Stimulated activated CD8-positive, alpha-beta memory T cell treated with anti-CD3 and anti-CD28 coated beads, Interleukin-12 subunit alpha, Interleukin-12 subunit beta, amount 100 ng/mL, for 24 hours (primary cell): Measurements from ENCODE around the gene EGFLAM.
"Not testable (repeated sequence)": the region's sequence is repeated elsewhere in the genome, so short reads cannot be mapped to it uniquely, and the experiment has no call there.

Source experiments
- DNase-seq: peaks from one replicate; pipeline ENCODE4 v3.0.0-alpha.2; 2020; ENCODE audit errors: extremely low read depth

Gene EGFLAM

DNA sequence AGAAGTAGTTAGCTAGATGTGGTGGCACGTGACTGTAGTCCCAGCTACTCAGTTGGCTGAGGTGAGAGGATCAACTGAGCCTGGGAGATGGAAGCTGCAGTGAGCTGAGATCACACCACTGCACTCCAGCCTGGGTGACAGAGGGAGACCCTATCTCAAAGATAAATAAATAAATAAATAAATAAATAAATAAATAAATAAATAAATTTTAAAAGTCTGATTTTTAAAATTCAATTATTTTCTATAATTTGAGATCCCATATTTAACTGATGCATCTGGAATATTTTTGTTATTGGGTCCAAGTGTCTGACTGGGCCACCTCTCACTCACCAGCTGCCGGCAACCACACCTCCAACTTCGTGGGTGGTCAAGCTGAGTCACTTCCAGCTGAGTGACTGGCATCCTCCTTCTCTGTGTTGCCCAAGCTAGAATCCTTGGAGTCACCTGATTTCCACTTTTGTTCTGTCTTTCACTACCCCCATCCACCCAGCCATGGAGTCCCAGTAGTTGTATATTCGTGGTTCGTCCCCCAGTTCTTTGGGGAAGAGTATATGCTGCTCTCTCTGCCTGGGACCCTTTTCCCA, 70.9 kb downstream of the EGFLAM start:
- no peak for DNase-seq

DNA sequence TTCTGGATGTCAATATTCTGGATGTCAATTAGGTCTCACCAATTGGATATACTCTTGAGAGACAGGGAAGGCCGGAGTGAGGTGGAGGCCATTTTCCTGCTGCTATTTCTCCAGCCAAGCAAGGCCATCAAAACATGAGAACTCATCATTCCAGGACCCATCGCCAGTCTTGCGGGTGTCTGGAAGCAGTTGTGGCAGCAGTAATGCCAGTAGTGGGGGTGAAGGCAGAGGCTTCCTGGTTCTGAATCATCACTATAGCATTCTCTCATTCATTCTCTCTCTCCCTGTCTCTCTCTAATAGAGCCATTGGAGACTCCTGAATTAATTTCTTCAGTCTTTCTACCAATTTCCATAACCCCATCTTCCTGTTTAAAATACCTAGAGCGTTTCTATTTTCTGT, 71.8 kb downstream of the EGFLAM start:
- no peak for DNase-seq

DNA sequence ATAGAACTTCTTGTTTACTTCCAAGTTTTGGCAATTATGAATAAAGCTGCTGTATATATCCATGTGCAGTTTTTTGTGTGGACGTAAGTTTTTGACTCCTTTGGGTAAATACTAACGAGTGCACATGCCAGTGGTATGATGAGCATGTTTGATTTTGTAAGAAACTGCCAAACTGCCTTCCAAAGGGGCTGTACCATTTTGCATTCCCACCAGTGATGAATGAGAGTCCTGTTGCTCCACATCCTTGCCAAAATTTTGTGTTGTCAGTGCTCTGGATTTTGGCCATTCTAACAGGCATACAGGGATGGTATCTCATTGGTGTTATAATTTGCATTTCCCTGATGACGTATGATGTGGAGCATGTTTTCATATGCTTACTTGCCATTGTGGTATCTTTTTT, 73.5 kb downstream of the EGFLAM start:
- DNase-seq: no peak

DNA sequence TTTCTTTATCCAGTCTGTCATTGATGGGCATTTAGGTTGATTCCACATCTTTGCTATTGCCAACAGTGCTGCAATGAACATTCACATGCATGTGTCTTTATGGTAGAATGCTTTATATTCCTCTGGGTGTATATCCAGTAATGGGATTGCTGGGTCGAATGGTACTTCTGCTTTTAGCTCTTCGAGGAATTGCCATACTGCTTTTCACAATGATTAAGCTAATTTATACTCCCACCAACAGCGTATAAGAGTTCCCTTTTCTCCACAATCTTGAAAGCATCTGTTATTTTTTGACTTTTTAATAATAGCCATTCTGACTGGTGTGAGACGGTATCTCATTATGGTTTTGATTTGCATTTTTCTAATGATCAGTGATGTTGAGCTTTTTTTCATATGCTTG, 74.8 kb downstream of the EGFLAM start:
- DNase-seq: not testable (repeated sequence)

DNA sequence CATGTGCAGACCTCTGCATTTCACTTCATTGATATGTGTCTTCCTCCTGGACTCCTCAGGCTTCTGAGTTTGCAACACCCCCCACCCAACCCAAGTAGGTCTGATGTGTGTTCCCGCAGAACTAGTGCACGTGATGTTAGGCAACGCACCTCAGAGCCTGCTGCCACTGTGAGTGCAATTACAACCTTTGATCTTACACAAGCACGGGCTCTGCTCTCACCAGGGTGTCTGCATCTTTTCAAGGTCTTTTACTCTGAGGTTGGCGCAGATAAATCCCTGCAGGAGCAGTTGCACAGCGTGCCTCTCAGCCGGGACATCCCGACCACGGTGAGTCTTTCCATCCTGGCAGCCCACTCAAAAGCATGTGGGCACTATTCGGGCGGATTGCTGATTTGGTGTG, 80.1 kb downstream of the EGFLAM start:
- no peak for DNase-seq

DNA sequence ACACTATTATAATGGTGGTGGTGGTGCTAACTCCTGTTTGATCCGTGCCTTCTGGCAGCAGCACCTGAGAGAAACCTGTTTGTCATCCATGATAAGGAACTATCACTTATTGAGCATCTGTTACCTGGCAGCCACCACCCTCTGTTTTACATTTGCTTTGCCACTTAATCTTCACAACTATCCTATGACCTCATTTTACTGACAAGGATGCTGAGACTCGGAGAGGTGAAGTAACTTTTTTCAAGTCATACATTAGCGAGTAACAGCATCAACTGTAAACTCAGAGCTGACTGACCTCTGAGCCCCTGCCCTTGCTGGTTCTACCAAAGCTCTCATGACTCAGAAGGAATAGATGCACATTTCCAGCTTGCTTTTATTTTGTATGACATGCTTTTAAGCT, 81.1 kb downstream of the EGFLAM start:
- no peak for DNase-seq

DNA sequence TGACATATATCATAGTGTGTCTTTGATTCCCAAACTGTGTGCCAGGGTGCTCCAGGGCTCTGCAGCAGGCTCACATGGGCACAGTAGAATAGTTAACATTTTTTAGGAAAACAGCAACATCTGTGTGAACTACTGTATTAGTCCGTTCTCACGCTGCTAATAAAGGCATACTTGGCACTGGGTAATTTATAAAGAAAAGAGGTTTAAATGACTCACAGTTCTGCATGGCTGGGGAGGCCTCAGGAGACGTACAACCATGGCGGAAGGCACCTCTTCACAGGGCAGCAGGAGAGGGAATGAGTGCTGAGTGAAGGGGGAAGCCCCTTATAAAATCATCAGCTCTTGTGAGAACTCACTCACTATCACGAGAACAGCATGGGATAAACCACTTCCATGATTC, 82.7 kb downstream of the EGFLAM start:
- DNase-seq: no peak

DNA sequence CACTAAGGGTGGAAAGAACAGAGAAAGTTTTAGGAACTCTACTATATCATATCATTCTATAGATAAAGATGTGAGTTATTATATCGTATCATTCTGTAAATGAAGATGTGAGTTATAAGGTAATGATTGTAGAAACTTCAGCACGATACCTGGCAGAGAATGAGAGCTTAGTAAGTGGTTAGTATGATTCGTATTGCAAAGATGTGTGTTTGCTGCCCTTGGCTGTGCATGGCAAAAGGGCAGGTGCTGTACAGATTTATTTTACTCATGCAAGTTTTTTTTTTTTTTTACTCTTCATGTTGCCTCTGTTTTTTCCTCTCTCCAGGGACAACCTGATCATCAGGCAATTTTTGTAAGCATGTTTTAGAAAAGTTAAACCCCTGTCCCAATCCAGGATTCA, 83.3 kb downstream of the EGFLAM start:
- no peak for DNase-seq

DNA sequence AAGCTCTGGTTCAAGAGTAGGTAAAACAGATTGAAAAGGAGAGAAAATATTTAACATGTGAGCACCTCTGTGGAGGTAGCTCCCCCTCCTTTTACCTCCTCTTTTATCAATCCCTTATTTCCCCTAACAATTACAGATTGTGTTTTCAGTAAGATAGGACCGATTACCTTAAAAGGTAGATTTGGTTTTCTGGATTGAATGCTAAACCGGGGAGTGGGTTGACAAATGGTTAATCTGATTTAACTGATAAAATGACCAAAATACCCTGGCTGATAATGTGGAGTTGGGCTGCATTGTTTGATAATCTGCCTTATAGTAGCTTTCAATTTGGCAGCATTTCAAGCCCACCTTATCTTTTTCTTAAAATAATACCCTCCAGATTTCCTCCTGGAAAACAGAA, 83.9 kb downstream of the EGFLAM start:
- DNase-seq: no peak

DNA sequence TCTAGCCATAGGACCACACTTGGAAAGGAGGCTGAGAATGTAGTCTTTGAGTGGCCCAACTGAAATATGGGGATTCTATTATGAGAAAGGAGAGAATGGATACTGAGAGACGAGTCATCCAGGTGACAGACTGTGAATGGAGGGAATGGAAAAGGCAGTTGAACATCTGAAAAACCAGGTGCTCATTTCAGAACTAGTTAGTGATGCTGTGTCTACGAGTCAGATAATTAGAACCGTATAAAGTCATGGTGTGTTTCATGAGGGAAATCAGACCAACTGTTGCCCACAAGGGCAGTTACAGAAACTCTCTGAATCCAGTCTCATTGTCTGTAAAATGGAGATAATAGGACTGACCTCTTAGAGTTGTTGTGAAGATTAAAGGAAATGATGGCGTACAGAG, 86.5 kb downstream of the EGFLAM start:
- DNase-seq: no peak

DNA sequence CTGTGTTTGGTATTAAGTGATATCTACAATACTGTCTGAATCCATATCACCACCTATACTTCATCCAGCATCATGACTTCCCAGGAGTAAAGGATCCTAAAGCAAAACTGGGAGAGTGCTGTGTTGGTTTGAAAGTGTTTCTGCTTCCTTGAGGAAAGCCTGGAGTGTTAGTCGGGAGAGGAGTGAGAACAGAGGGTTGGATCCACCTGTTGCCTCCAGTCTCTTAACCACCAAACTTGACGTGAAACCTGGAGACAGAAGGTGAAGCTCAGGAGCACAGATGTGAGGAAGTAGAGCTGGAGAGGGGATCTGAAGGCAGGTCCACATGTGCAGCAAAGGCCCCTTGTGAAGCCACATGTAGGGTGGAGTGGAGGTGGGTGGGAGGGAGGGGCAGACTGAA, 88.2 kb downstream of the EGFLAM start:
- no peak for DNase-seq

DNA sequence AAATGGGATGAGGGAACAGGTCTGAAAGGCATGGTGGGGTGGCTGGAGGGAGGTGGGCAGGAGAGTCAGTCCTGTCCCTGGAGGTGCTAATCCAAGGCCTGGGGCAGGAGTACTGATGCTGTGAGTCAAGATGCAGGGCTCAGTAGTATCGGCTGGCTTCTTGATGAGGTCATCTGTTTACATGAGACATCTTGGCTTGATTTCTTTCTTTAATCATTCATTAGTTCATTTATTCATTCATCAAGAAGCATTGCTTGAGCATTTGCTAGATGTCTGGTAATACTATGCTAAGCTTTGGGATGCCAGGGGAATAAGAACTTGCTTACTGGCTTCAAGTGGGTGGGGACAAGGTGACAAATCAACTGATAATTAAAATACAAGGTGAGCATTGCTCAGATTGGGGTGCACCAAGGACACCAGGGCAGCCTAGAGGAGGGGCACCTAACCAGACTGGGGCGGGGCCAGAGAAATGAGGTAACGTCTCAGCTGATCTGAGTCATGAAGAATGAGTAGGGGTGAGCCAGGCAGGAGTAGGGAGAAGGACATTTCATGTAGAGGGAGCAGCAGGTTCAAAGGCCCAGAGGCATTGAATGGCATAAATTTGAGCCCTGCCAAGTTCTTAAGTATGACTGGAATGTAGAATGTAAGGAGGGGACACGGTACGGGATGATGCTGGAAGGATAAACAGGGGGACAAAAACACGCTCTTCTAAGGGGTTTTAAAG, 88.8 kb downstream of the EGFLAM start:
- DNase-seq: no peak

DNA sequence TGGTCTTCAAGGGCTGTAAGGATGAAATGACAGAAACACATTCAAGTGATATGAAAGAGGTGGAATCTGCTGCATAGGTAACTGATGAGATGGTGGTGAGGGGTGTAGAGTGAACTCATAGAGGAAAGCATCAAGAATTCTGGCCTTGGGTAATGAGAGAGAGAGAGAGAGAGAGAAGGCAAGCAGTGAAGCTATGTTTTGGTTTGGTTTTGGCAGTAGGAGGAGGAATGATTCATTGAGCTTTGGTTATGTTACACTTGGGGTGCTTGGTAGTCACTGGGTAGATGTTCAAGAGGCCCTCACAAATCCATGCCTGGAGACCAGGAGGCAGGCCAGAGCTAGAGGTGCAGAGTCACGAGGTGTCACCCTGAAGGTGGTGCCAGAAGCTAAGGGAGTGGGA, 89.5 kb downstream of the EGFLAM start:
- DNase-seq: no peak

DNA sequence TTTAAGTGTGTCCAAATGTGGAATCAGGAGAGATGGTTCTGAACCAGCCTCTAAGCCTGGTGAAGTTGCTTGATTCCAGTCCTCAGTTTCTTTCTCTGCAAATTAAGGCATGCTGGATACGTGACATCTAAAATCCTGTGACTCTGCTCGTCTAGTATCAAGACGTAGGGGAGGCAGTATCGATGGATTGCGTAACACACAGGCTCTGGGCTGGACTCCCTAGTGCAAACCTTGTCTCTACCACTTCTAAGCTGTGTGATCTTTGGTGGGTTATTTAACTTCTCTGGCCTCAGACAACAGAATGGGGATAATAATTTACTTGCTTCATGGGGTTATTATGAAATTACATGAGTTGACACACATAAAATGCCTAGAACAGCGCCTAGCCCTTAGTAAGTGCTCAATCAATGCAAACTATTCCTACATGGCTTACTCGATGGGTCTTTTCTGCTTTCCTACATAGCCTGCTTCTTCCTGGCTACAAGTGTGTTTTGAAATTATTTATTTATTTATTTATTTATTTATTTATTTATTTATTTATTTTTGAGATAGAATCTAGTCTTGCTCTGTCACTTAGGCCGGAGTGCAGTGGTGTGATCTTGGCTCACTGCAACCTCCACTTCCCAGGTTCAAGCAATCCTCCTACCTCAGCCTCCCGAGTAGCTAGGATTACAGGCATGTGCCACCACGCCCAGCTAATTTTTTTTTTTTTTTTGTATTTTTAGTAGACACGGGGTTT, 102.1 kb downstream of the EGFLAM start:
- DNase-seq: no peak

DNA sequence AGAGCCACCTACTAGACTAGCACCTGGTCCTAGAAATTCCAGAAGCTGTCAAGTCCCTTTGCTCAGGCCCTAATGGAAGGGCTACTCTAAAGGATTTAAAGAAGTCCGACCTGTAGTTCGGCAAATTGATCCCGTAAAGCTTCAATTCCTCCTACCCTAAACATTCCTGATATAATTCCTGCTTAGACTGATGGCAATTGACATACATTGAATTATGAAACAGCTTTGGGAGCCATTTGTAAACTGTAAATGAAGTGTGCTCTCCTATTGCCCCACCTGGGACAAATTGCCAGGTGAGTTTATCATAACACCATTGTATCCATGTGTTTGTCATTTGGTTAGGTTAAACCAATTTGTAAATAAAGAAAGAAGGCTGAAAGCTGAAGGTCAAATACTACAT, 104.4 kb downstream of the EGFLAM start:
- no peak for DNase-seq

DNA sequence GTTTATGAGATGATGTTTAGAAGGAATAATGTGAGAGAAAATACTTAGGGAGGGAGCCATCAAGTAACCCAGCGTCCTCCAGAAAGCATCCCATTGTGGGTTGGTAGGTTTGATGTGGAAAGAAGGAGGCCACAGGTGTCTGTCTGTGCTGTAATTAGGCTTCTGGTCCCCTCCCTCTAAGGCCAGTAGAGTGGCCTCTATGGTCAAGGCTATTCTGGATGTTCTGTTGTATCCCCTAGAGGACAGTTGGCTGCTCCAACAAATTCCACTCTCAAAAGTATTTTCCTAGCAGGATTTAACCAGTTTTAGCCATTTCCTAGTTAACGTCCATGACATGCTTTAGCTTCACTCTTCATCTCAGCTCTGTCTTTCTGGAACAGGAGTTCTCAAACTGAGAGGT, 106.5 kb downstream of the EGFLAM start:
- no peak for DNase-seq

DNA sequence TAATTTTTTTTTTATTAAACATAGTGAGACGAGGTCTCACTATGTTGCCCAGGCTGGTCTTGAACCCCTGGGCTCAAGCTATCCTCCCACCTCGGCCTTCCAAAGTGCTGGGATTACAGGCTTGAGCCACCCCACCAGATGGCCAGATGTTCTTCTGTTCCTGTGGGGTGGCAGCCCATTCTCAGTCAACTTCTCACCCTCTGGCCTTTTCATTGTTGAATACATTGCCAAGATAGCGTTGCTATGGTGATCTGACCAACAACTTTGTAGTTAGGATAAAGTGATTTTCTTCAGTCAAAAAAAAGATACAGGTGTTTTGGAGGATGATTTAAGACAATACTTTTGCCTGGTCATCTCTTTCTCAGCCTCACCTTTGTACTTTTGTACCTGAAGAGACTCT, 109.1 kb downstream of the EGFLAM start:
- no peak for DNase-seq

DNA sequence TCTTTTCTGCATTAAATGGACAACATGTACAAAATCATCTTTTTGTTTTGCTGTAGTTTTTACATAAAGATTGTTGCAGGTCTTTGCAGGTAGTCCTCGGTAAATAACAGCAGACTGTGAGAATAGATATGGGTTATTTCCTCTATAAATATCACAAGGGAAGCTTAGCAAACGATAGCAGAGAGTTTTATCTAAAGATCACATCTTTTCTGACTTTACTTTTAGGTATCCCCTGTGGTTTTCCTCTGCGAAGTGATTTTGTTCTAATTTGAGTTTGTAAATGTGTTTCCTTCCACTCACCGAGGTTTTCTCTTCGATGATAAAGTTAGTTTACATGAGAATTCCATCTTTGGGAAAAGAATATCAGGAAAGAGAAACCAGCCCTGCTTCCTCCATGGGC, 109.6 kb downstream of the EGFLAM start:
- no peak for DNase-seq

DNA sequence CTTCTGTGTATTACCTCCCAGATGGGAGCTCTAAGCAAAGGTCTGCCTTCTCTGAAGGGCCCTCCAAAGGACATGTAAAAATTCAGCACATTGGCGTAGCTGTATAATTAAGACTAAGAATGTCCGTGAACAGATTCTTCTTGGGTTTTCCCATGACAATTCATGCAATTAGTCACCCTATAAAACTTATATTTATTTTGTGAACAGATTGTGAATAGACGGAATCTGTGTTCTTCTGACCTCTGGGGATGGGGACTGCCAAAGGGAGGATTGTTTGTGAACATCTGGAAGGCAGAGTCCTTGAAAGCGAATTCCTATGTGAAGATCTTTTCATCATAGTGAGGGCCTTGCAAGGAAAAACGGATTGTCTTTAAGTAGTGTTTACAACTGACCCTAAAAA, 111.3 kb downstream of the EGFLAM start:
- DNase-seq: no peak

DNA sequence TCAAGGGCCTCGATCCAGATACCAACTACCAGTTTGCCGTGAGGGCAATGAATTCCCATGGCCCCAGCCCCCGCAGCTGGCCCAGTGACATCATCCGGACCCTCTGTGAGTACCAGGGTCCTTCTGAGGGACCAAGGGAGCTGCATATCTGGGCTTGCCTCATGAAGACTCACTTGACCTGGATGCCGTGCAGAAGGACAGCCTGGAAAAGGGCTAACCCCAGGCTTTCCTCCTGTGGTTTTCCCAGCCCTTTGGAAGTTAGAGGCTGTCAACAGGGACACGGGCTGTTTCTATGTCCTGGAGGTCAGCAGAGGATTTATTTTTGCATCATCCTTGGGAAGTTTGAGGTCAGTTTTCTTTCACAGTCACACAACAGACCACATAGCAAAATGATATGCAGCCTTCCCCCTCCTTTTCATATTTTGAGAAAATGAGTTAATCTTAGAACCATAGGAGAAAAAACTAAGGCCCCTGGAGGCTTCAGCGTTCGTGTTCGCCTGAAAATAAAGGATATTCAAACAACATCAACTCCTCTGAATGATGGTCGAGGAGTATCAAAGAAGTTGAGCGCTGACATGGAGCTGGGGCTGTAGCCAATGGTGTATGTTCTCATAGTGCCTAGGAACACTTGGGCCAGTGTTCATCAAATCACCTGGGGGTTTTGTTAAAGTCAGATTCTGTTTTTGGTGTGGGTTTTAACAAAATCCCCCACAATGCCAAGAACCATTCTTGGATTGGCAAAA, 112.2 kb downstream of the EGFLAM start:
- no peak for DNase-seq

DNA sequence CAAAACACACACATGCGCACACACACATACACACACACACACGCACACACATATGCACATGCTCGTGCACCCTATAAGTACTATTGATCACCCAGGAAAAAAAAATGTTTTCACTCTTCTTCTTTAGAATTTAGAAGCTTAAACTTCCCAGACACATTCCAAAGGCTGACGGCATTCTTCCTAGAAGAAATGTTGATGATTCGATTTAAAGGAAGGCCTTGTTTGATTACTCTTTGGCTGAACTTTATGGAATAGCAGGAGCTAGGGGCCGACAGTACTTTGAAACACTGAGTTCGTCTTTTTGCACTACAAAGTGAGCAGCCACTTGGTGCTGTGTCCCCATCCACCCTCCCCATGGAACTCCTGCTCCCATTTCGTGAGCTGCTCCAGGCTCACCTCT, 113.2 kb downstream of the EGFLAM start:
- no peak for DNase-seq

DNA sequence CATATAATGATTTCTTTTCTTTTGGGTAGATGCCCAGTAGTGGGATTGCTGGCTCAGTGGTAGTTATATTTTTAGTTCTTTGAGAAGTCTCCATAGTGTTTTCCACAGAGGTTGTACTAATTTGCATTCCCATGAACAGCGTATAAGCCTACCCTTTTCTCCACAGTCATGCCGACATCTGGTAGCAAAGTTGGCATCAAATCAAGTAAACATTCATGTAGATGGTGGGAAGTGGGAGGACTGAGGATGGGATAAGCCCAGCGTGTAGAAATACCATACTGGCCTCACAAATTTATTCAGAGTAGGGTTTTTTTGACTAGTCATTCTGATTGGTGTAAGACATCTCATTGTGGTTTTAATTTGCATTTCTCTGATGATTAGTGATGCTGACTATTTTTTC, 115.4 kb downstream of the EGFLAM start:
- DNase-seq: no peak

DNA sequence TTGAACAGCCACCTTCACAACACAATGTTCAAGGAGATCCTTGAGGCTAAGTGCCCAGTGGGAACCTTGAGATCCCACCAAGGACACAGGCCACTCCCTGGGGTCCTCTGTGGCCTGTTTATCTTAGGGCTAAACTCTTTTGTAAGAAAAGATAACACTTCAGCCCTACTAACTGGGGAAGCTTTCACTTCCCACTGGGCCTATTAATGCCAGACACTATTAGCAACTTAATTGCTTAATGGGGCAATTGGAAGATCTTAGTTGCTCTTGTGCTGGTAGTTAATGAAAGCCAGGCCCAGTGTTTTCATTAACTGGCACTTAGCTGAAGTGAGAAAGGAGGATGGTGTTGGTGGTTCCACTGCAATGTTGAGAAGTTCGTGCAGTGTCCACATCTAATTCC, 117.1 kb downstream of the EGFLAM start:
- no peak for DNase-seq
